HG02852 (cell line): ENCODE results near the gene DHX16.
"Not testable (repeated sequence)": the region's sequence is repeated elsewhere in the genome, so short reads cannot be mapped to it uniquely, and the experiment has no call there.

Experiments
- ATAC-seq: cut with Tn5 transposase; IDR thresholded peaks from one replicate; pipeline ENCODE4 v1.9.1; 2021; ENCODE audit warnings: mild to moderate bottlenecking, moderate library complexity; ENCODE audit not compliant: unreplicated experiment

Gene DHX16

DNA sequence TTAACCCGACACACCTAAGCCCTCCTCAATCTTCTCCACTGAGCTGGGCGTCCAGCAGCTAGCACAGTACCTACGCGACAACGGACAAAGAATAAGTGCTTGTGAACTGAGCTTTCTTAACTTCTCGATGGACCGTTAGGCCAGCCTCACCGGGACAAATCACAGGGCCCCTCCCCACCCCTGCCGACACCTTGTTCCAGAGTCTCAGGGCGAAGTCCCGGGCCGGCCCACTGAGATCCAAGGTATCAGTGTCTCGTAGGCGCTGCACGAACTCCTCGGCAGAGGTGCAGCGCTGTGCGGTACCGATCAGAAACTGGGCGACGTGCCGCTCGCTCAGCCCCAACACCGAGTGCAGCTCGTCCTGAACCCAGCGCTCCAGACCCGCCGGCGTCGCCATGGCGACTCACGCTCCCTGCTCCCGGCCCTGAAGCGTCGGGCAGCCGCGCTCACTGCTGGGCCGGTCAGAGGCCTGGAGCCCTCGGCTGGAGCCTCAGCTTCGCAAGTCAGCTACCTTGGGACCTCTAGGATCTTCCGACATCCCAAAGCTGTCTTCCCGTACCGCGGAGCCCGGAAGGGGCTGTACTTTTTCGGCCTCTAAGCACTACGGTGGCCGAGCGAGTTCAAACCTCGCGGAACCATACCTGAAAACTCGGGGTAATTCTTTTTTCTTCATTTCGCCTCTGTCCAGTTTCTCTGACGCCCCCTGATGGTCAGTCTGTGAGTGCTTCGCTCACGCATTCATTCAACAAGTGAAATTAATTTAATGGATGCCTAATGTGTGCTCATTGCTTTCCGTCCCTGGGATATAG is at the start of gene DHX16:
TSS of gene DHX16 (minus strand) at position 562 of the 809 bp plus-strand sequence. CDS start at position 397, 165 bp downstream.
- ATAC-seq = no peak

GRCh38 chr6:30722025-30722279 is 49.1 kb upstream of the DHX16 start:
- ATAC-seq = not testable (repeated sequence)

- no peak for ATAC-seq
Observed at GRCh38 chr6:30721198-30722024, 48.6 kb upstream of the DHX16 start.

GRCh38 chr6:30720738-30721197 is 48.0 kb upstream of the DHX16 start:
- no peak for ATAC-seq

- ATAC-seq = peak; percentile 35
Observed at GRCh38 chr6:30719791-30720737, 47.3 kb upstream of the DHX16 start, which contains the start of gene TUBB. TSS of gene TUBB (plus strand) at chr6:30720352. CDS start at chr6:30720507, 155 bp downstream.

DNA sequence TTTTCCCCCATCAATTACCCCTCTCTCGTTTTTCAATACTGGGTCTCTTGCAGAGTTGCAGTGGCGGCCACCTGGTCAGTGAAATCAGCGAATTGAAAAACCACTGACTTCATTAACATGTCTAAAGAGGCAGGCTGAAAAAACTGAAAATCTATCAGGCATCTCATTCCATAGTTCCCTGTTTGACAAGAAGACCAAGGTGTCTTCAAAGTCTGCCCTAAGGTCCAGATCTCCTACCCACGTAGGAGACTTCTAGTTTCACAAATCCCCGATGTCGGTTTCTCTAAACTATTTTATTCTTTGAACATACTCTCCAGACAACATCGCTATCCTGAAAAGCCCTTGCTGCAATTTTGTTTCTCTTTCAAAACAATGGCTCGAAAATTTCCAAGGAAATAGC is 46.5 kb upstream of the DHX16 start:
- ATAC-seq = no peak

DNA sequence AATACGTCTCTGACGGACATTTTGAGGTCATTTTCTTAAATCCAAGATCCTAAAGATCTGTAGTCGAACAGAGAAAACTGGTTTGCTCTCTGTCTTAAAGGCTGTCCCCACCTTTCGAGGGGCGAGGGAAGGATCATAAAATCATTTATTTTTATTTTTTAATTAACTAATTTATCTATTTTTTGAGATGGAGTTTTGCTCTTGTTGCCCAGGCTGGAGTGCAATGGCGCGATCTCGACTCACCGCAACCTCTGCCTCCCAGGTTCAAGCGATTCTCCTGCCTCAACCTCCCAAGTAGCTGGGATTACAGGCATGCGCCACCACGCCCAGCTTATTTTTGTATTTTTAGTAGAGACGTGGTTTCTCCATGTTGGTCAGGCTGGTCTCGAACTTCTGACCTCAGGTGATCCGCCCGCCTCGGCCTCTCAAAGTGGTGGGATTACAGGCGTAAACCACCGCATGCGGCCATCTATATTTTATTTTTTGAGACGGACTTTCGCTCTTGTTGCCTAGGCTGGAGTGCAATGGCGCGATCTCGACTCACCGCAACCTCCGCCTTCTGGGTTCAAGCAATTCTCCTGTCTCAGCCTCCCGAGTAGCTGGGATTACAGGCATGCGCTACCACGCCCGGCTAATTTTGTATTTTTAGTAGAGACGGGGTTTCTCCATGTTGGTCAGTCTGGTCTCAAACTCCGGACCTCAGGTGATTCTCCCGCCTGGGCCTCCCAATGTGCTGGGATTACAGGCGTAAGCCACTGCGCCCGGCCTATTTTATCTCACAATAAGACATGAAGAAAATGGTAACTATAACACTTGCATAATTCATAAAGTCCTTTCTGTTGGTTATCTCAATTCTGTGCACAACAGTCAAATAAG is 45.3 kb upstream of the DHX16 start:
- ATAC-seq = not testable (repeated sequence)

GRCh38 chr6:30717129-30717844 is 44.5 kb upstream of the DHX16 start, which contains the start of gene MDC1:
TSS of gene MDC1 (minus strand) at chr6:30717281. CDS start at chr6:30715175, 2,106 bp downstream.
- ATAC-seq = peak; percentile 70

DNA sequence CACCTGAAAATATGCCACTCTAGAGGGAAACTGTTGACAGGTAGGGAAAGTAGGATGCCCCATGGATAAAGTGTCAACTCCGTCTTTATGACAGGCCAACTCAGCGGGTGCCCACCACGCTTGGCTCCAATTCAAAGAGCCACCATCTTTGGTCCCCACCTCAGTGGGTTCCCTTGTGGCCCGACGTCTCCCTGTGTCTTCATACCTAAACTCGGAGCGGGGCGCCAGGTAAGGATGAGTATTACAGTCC is 44.0 kb upstream of the DHX16 start:
- ATAC-seq = no peak

DNA sequence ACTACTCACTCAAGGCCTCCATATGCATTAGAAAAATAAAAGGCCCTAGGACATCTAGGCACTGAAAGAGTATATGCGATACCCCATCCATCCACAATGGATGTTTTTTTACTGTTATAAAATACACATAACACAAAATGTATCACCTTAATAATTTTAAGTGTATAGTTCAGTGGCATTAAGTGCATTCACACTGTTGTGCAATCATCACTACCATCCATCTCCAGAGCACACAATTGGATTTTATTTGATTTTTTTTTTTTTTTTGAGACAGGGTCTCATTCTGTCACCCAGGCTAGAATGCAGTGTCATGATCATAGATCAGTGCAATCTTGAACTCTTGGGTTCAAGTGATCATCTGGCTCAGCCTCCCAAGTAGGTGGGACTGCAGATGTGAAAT is 41.5 kb upstream of the DHX16 start:
- ATAC-seq = no peak

GRCh38 chr6:30712441-30712945 is 39.7 kb upstream of the DHX16 start:
- no peak for ATAC-seq

- no peak for ATAC-seq
Observed at GRCh38 chr6:30711758-30712380, 39.1 kb upstream of the DHX16 start.

DNA sequence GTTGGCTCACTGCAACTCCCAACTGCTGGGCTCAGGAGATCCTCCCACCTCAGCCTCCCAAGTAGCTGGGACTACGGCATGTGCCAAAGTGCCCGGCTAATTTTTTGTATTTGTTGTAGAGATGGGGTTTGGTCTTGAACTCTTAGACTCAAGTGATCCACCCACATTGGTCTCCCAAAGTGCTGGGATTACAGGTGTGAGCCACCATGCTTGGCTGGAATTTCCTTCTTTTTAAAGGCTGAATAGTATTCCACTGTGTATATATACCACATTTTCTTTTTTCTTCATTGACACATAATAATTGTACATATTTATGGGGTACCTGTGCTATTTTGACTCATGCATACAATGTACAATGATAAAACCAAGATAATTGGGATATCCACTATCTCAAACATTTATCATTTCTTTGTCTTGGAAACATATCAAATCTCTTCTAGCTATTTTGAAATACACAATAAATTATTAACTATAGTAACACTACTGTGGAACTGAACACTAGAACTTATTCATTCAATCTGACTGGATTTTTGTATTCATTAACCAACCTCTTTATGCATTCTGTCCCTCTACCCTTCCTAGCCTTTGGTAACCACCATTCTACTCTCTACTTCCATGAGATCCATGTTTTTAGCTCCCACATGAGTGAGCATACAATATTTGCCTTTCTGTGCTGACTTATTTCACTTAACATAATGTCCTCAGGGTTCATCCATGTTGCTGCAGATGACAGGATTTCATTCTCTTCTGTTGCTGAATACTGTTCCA is 36.5 kb upstream of the DHX16 start:
- no peak for ATAC-seq

DNA sequence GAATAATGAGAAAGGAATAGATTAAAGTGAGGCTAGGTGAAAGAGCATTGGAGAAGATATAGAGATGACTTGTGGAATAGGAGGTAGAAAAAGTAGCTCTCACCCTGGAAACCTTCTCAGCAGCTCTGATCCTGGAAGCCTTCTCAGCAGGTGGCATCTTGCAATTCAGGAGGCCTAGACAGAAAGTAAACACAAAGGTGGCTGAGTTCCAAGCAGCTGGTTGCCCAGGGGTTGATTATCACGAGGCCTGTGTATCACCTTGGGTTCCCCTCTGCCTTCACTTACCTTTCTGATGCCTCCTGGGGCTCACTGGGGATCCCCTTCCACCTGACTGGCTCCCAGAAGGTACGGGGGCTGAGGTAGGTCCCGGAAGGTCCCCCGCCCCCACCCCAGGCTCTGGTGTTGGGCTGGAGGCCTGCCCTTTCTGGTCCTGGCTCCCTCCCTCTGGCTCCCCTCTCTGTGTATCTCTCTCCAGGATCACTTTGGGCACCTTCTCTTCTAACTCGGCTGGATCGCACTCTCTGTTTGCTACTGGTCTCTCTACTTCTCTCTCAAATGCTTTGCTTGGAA is 34.6 kb upstream of the DHX16 start:
- no peak for ATAC-seq

GRCh38 chr6:30705620-30706019 is 32.8 kb upstream of the DHX16 start:
- no peak for ATAC-seq

DNA sequence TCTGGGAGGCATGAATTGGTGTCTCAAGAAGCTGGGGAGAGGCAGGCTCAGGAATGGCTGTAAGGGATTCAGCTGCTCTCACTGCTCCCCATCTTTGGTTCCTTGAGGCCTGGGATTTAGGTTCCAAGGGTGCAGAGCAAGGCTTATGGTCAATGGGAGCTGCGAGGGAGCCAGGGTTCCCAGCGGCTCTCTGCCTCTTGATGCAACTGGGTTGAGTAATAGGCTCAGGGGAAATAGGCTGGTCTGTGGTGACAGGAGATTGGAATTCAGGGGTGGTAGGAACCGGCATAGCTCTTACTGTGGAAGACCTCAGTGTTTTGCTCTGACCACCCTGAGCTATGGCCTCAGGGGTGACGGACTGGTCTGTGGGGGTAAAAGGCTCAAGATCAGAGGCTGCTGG is 31.0 kb upstream of the DHX16 start:
- no peak for ATAC-seq

DNA sequence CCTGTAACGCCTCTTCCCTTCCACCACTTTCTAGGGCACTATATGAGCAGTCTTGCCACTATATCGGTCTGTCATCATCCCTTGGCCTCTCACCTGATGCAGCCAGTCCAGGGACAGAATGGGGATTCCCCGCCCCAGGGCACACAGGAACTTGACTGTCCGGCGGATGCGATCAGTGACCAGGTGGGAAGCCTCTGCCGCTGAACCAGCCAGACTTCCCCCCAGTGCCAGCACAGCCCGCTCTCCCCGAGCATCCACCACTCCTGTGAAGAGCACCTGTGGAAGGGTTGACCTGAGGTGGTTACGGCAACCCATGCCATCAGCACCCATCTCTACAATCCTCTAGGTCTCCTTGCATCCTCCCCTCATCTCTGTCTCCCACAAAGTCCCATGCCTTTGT is 30.2 kb upstream of the DHX16 start:
- no peak for ATAC-seq

DNA sequence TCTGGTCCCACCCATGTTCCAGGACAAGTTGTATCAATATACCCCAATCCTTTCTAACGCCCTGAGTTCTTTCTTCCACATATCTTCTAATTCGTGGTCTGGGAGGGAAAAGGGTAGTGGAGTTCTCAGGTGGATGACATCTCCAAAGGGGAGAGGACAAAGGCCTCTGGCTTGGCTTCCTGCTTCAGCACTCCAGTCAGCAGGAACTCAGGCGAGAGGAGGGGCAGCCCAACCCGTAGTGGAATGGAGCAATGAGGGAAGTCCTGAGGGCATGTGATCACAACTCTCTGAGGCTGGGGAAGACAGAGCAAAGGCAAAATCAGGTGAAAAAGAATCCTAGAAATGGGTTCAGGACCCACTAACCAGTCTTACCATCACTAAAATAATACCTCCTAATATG is 27.5 kb upstream of the DHX16 start:
- no peak for ATAC-seq
